GM23338 (cell line): Measurements from ENCODE around the gene UGT1A7. TPM values are rescaled to one million over a fixed set of nuclear protein-coding genes. Genes with fewer than 3 reads are reported as not detected.

ENCODE experiments used
- ATAC-seq: fragments of 200-7000 bp; cut with Tn5 transposase; 3 replicates; pipeline ENCODE4 v1.9.1; 2020
- DNase-seq: peaks from one replicate; pipeline ENCODE4 v3.0.0-alpha.2; 2015; ENCODE audit warnings: low spot score
- H2AFZ ChIP-seq: fragments of 200-600 bp; sonication (generic); 2 replicates; pipeline ENCODE4 v1.8.0; 2016; ENCODE audit warnings: antibody characterized with exemption, mild to moderate bottlenecking, moderate library complexity
- H3F3A ChIP-seq: fragments of 200-600 bp; sonication (generic); replicated peaks from 2 replicates; pipeline ENCODE4 v1.8.0; 2017; ENCODE audit warnings: antibody characterized with exemption, mixed run types, low read depth
- H3K27ac ChIP-seq: fragments of 200-600 bp; sonication (generic); 2 replicates; pipeline ENCODE4 v1.6.1; 2016; ENCODE audit warnings: low read depth
- H3K27me3 ChIP-seq: fragments of 200-600 bp; sonication (generic); 2 replicates; pipeline ENCODE4 v1.8.0; 2016; ENCODE audit warnings: mild to moderate bottlenecking, mixed run types, moderate library complexity; ENCODE audit not compliant: insufficient read depth
- H3K36me3 ChIP-seq: fragments of 200-600 bp; sonication (generic); 2 replicates; pipeline ENCODE4 v1.8.0; 2016; ENCODE audit warnings: mild to moderate bottlenecking; ENCODE audit not compliant: insufficient read depth
- H3K4me1 ChIP-seq: fragments of 200-600 bp; sonication (generic); 2 replicates; pipeline ENCODE4 v1.8.0; 2016; ENCODE audit warnings: mild to moderate bottlenecking, moderate library complexity; ENCODE audit not compliant: insufficient read depth
- H3K4me2 ChIP-seq: fragments of 200-600 bp; sonication (generic); 2 replicates; pipeline ENCODE4 v1.7.1; 2017; ENCODE audit warnings: mixed run types
- H3K4me3 ChIP-seq: fragments of 200-600 bp; sonication (generic); 2 replicates; pipeline ENCODE4 v1.6.1; 2016; ENCODE audit warnings: mixed run types
- H3K79me2 ChIP-seq: fragments of 200-600 bp; sonication (generic); replicated peaks from 2 replicates; pipeline ENCODE4 v1.8.0; 2017; ENCODE audit warnings: mild to moderate bottlenecking; ENCODE audit not compliant: insufficient read depth
- H3K9me2 ChIP-seq: fragments of 200-600 bp; sonication (generic); 2 replicates; pipeline ENCODE4 v1.8.0; 2017; ENCODE audit not compliant: insufficient read depth
- H4K20me1 ChIP-seq: fragments of 200-600 bp; sonication (generic); replicated peaks from 2 replicates; pipeline ENCODE4 v1.8.0; 2017; ENCODE audit warnings: mild to moderate bottlenecking; ENCODE audit not compliant: insufficient read depth
- H3K27ac Mint-ChIP-seq: 2 replicates; pipeline ENCODE4 v1.8.0; 2020; ENCODE audit warnings: inconsistent platforms, mild to moderate bottlenecking, moderate library complexity, mixed read lengths
- H3K27me3 Mint-ChIP-seq: 3 replicates; pipeline ENCODE4 v1.8.0; 2022; ENCODE audit warnings: low read depth, mild to moderate bottlenecking, moderate library complexity, mixed read lengths, inconsistent platforms; ENCODE audit not compliant: insufficient read depth, poor library complexity
- H3K36me3 Mint-ChIP-seq: 3 replicates; pipeline ENCODE4 v1.8.0; 2021; ENCODE audit warnings: low read depth, mild to moderate bottlenecking, inconsistent platforms, moderate library complexity, mixed read lengths
- H3K4me1 Mint-ChIP-seq: 3 replicates; pipeline ENCODE4 v1.8.0; 2020; ENCODE audit warnings: mild to moderate bottlenecking, inconsistent platforms, mixed read lengths
- H3K4me3 Mint-ChIP-seq: 3 replicates; pipeline ENCODE4 v1.8.0; 2021; ENCODE audit warnings: moderate library complexity, mild to moderate bottlenecking, inconsistent platforms, mixed read lengths
- H3K9me3 Mint-ChIP-seq: 3 replicates; pipeline ENCODE4 v1.8.0; 2020; ENCODE audit warnings: moderate library complexity, mild to moderate bottlenecking, inconsistent platforms, mixed read lengths
- CREB1 ChIP-seq: fragments of 250-450 bp; sonication (Bioruptor Pico); IDR thresholded peaks from 2 replicates; pipeline ENCODE4 v1.5.0; 2020; ENCODE audit warnings: low read depth, mild to moderate bottlenecking, moderate library complexity
- ETS1 ChIP-seq: IDR thresholded peaks from 2 replicates; pipeline ENCODE4 v1.6.1; 2016; ENCODE audit warnings: antibody characterized with exemption
- EZH2 ChIP-seq: fragments of 200-600 bp; sonication (generic); IDR thresholded peaks from one replicate; pipeline ENCODE4 v1.8.0; 2017; ENCODE audit warnings: antibody characterized with exemption, mild to moderate bottlenecking, low read depth; ENCODE audit not compliant: unreplicated experiment
- EZH2phosphoT487 ChIP-seq: fragments of 200-600 bp; sonication (generic); IDR thresholded peaks from one replicate; pipeline ENCODE4 v1.8.1; 2018; ENCODE audit warnings: antibody characterized with exemption; ENCODE audit not compliant: unreplicated experiment
- JUNB ChIP-seq: IDR thresholded peaks from one replicate; pipeline ENCODE4 v1.6.1; 2016; ENCODE audit warnings: antibody characterized with exemption; ENCODE audit not compliant: unreplicated experiment
- NANOG ChIP-seq: IDR thresholded peaks from 2 replicates; pipeline ENCODE4 v1.6.1; 2016; ENCODE audit warnings: antibody characterized with exemption, borderline replicate concordance
- POLR2AphosphoS5 ChIP-seq: IDR thresholded peaks from 2 replicates; pipeline ENCODE4 v1.6.1; 2016; ENCODE audit warnings: antibody characterized with exemption, low read depth
- STAT1 ChIP-seq: IDR thresholded peaks from one replicate; pipeline ENCODE4 v1.6.1; 2016; ENCODE audit warnings: antibody characterized with exemption; ENCODE audit not compliant: unreplicated experiment
- ZNF114 ChIP-seq: fragments of 250-450 bp; sonication (Bioruptor Pico); IDR thresholded peaks from 2 replicates; pipeline ENCODE4 v1.5.0; 2020; ENCODE audit warnings: mild to moderate bottlenecking, moderate library complexity
- ZNF331 ChIP-seq: fragments of 250-450 bp; sonication (Bioruptor Pico); IDR thresholded peaks from 2 replicates; pipeline ENCODE4 v1.5.0; 2020; ENCODE audit warnings: low read depth, mild to moderate bottlenecking, moderate library complexity
- polyA plus RNA-seq: library from polyadenylated mRNA; unstranded; fragments of >200 nt; fragmentation: Nextera tagmentation; extraction: Ambion mirVana; gene quantifications from 2 replicates; pipeline ENCODE4 v1.2.1, GENCODE V29; 2016
- total RNA-seq: library from RNA; depleted of rRNA; stranded (reverse); fragments of >200 nt; shearing (Covaris generic); gene quantifications from 2 replicates; pipeline ENCODE4 v1.2.3, GENCODE V29; 2014
- TF ChIP-seq, protein P1 (sequence below): fragments of 250-450 bp; sonication (Bioruptor Pico); IDR thresholded peaks from 2 replicates; pipeline ENCODE4 v1.5.0; 2020; ENCODE audit warnings: mild to moderate bottlenecking, moderate library complexity
- TF ChIP-seq, protein P2 (sequence below), 2 experiments: fragments of 200-600 bp in 1 of 2; sonication (generic) in 1 of 2; conservative IDR thresholded peaks; 2 replicates each; pipeline versions ENCODE4 v1.5.1 to v1.6.1; 2016 to 2017; ENCODE audit warnings: antibody characterized with exemption in 2 of 2, low read depth in 2 of 2, mild to moderate bottlenecking in 2 of 2, moderate library complexity in 1 of 2
- TF ChIP-seq, protein P3 (sequence below): IDR thresholded peaks from one replicate; pipeline ENCODE4 v1.6.1; 2018; ENCODE audit warnings: antibody characterized with exemption; ENCODE audit not compliant: unreplicated experiment

UGT1A7 gene
- total and polyA plus RNA-seq, 2 experiments from 2014 or later: not detected

DNA sequence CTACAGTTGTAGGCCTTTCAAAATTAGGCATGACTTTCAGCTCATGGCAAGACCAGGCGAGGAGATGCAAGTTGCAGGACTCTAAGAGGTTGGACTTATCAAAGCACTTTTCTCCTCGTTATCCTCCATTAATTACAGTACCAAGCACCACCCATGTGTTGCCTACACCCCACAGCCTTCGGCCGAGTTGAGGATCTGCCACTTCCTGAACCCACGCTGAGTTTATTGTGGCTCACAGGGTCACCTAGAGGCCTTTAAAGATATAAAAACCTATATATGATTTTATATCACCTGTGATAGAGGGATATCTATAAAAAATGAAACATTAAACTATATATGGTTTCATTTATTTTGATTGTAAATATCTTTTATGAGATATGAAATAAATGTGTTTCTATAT, 42.9 kb upstream of the UGT1A7 start (continued):
- TF ChIP-seq NANOG (no peak), ZNF331 (no peak), CREB1 (CRISPR knock-in tag) (no peak)

DNA sequence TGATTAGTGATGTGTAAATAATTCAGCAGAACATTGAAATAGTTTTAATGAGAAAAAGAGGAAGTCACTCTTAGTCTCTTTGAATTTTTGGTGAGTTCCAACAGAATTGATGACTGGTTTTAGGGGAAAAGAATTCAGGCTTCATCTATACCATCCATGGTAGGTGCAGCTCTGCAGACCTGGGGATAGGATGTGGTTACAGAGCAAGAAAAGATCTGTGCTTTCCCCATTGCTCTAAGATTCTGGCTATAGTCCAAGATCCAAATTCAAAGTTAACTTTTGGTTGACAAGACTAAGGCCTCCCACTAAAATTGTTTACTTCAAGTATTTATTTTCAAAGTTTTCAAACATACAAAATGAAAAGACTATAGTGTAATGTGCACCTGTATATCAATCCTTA, 41.8 kb upstream of the UGT1A7 start:
- H3K36me3 ChIP-seq: no peaks in the 10 kb centered on the region
- no peaks in the 10 kb centered on the region for H3K27me3 ChIP-seq
- peaks cover 5% of the 10 kb centered on the region; the same call in 2 of the 3 replicates for H3K36me3 Mint-ChIP-seq
- peaks cover 5% of the 10 kb centered on the region for H3K9me3 Mint-ChIP-seq
- DNase-seq (no peak), ATAC-seq (no peak)
- no peak overlapping the region for H3K4me3 Mint-ChIP-seq
- H3K4me1 ChIP-seq: no peaks in the 10 kb centered on the region
- H2AFZ ChIP-seq: no peak overlapping the region
- H3K9me2 ChIP-seq: no peaks in the 10 kb centered on the region; the same call in 1 of the 2 replicates
- no peak overlapping the region for H3K27ac ChIP-seq
- H3K4me3 ChIP-seq: no peak overlapping the region
- TF ChIP-seq, protein P1, sequence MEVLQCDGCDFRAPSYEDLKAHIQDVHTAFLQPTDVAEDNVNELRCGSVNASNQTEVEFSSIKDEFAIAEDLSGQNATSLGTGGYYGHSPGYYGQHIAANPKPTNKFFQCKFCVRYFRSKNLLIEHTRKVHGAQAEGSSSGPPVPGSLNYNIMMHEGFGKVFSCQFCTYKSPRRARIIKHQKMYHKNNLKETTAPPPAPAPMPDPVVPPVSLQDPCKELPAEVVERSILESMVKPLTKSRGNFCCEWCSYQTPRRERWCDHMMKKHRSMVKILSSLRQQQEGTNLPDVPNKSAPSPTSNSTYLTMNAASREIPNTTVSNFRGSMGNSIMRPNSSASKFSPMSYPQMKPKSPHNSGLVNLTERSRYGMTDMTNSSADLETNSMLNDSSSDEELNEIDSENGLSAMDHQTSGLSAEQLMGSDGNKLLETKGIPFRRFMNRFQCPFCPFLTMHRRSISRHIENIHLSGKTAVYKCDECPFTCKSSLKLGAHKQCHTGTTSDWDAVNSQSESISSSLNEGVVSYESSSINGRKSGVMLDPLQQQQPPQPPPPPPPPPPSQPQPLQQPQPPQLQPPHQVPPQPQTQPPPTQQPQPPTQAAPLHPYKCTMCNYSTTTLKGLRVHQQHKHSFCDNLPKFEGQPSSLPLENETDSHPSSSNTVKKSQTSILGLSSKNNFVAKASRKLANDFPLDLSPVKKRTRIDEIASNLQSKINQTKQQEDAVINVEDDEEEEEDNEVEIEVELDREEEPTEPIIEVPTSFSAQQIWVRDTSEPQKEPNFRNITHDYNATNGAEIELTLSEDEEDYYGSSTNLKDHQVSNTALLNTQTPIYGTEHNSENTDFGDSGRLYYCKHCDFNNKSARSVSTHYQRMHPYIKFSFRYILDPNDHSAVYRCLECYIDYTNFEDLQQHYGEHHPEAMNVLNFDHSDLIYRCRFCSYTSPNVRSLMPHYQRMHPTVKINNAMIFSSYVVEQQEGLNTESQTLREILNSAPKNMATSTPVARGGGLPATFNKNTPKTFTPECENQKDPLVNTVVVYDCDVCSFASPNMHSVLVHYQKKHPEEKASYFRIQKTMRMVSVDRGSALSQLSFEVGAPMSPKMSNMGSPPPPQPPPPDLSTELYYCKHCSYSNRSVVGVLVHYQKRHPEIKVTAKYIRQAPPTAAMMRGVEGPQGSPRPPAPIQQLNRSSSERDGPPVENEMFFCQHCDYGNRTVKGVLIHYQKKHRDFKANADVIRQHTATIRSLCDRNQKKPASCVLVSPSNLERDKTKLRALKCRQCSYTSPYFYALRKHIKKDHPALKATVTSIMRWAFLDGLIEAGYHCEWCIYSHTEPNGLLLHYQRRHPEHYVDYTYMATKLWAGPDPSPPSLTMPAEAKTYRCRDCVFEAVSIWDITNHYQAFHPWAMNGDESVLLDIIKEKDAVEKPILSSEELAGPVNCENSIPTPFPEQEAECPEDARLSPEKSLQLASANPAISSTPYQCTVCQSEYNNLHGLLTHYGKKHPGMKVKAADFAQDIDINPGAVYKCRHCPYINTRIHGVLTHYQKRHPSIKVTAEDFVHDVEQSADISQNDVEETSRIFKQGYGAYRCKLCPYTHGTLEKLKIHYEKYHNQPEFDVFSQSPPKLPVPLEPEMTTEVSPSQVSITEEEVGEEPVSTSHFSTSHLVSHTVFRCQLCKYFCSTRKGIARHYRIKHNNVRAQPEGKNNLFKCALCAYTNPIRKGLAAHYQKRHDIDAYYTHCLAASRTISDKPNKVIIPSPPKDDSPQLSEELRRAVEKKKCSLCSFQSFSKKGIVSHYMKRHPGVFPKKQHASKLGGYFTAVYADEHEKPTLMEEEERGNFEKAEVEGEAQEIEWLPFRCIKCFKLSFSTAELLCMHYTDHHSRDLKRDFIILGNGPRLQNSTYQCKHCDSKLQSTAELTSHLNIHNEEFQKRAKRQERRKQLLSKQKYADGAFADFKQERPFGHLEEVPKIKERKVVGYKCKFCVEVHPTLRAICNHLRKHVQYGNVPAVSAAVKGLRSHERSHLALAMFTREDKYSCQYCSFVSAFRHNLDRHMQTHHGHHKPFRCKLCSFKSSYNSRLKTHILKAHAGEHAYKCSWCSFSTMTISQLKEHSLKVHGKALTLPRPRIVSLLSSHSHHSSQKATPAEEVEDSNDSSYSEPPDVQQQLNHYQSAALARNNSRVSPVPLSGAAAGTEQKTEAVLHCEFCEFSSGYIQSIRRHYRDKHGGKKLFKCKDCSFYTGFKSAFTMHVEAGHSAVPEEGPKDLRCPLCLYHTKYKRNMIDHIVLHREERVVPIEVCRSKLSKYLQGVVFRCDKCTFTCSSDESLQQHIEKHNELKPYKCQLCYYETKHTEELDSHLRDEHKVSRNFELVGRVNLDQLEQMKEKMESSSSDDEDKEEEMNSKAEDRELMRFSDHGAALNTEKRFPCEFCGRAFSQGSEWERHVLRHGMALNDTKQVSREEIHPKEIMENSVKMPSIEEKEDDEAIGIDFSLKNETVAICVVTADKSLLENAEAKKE (CRISPR knock-in tag): no peak
- TF ChIP-seq, protein P2, sequence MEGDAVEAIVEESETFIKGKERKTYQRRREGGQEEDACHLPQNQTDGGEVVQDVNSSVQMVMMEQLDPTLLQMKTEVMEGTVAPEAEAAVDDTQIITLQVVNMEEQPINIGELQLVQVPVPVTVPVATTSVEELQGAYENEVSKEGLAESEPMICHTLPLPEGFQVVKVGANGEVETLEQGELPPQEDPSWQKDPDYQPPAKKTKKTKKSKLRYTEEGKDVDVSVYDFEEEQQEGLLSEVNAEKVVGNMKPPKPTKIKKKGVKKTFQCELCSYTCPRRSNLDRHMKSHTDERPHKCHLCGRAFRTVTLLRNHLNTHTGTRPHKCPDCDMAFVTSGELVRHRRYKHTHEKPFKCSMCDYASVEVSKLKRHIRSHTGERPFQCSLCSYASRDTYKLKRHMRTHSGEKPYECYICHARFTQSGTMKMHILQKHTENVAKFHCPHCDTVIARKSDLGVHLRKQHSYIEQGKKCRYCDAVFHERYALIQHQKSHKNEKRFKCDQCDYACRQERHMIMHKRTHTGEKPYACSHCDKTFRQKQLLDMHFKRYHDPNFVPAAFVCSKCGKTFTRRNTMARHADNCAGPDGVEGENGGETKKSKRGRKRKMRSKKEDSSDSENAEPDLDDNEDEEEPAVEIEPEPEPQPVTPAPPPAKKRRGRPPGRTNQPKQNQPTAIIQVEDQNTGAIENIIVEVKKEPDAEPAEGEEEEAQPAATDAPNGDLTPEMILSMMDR (conservative IDR thresholded peaks at IDR 0.05; ENCODE audit: low read depth in 2 of 2): no peak
- TF ChIP-seq JUNB (no peak), ETS1 (no peak), NANOG (no peak), POLR2AphosphoS5 (no peak), ZNF114 (CRISPR knock-in tag) (no peak), STAT1 (no peak), ZNF331 (no peak), EZH2phosphoT487 (no peak), EZH2 (no peak), CREB1 (CRISPR knock-in tag) (no peak)
- TF ChIP-seq, protein P3, sequence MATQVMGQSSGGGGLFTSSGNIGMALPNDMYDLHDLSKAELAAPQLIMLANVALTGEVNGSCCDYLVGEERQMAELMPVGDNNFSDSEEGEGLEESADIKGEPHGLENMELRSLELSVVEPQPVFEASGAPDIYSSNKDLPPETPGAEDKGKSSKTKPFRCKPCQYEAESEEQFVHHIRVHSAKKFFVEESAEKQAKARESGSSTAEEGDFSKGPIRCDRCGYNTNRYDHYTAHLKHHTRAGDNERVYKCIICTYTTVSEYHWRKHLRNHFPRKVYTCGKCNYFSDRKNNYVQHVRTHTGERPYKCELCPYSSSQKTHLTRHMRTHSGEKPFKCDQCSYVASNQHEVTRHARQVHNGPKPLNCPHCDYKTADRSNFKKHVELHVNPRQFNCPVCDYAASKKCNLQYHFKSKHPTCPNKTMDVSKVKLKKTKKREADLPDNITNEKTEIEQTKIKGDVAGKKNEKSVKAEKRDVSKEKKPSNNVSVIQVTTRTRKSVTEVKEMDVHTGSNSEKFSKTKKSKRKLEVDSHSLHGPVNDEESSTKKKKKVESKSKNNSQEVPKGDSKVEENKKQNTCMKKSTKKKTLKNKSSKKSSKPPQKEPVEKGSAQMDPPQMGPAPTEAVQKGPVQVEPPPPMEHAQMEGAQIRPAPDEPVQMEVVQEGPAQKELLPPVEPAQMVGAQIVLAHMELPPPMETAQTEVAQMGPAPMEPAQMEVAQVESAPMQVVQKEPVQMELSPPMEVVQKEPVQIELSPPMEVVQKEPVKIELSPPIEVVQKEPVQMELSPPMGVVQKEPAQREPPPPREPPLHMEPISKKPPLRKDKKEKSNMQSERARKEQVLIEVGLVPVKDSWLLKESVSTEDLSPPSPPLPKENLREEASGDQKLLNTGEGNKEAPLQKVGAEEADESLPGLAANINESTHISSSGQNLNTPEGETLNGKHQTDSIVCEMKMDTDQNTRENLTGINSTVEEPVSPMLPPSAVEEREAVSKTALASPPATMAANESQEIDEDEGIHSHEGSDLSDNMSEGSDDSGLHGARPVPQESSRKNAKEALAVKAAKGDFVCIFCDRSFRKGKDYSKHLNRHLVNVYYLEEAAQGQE: no peak
- no peak overlapping the region for H3K27ac Mint-ChIP-seq
- no peaks in the 10 kb centered on the region for H3K4me1 Mint-ChIP-seq
- no peak overlapping the region for H3K4me2 ChIP-seq
- H3F3A ChIP-seq: no peaks in the 10 kb centered on the region
- H4K20me1 ChIP-seq: no peaks in the 10 kb centered on the region
- no peaks in the 10 kb centered on the region for H3K27me3 Mint-ChIP-seq
- no peaks in the 10 kb centered on the region for H3K79me2 ChIP-seq
